ENCODE data around the gene CABLES2. TPM values are rescaled to one million over a fixed set of nuclear protein-coding genes. Genes with fewer than 3 reads are reported as not detected.

CABLES2 gene
- polyA plus RNA-seq, 1 experiment: 4.8 TPM

DNA sequence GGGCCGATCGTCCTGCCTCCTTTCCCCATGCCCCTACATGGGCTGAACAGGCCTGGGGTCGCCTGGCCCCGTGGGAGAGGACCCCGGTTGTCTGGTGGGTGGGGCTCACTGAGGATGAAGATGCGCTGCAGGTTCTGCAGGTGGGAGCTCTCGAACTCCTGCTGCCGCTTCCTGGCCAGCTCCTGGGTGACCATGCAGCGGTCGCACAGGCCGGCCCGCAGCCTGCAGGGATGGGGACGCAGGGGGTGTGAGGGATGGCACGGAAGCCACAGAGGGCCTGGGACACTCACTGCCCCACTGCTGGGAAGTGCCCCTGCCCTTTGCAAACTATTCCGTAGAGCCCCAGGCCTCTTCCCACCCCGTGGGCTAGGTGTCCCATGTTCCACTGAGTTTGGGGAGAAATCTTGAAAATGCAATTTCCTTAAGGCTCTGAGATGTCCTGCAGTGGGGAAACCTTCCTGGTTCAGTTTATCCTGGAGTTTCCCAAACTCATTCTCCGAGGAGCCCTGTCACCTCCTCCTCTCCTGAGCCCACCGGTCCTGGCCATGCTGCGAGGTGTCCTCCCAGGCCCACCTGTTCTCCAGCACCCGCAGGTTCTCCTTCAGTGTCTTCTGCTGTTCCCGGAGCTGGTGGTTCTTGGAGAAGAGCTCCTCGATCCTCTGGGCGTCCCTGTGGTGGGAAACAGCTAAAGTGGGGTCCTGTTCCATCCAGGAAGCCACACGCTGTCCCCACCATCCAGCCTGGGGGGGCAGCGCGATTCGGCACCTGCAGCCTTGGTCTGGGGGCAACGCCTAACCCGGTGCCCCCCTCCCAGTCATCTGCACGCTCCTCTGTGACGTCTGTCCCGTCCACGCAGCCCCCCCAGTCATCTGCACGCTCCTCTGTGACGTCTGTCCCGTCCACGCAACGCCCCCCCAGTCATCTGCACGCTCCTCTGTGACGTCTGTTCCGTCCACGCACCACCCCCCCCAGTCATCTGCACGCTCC, 9.9 kb upstream of the CABLES2 start:
- TF ChIP-seq, protein P1, sequence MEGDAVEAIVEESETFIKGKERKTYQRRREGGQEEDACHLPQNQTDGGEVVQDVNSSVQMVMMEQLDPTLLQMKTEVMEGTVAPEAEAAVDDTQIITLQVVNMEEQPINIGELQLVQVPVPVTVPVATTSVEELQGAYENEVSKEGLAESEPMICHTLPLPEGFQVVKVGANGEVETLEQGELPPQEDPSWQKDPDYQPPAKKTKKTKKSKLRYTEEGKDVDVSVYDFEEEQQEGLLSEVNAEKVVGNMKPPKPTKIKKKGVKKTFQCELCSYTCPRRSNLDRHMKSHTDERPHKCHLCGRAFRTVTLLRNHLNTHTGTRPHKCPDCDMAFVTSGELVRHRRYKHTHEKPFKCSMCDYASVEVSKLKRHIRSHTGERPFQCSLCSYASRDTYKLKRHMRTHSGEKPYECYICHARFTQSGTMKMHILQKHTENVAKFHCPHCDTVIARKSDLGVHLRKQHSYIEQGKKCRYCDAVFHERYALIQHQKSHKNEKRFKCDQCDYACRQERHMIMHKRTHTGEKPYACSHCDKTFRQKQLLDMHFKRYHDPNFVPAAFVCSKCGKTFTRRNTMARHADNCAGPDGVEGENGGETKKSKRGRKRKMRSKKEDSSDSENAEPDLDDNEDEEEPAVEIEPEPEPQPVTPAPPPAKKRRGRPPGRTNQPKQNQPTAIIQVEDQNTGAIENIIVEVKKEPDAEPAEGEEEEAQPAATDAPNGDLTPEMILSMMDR (IDR thresholded peaks at IDR 0.05; ENCODE audit: insufficient read depth, low read depth, low read length): no peak
- CTCF ChIA-PET: no interaction called here

DNA sequence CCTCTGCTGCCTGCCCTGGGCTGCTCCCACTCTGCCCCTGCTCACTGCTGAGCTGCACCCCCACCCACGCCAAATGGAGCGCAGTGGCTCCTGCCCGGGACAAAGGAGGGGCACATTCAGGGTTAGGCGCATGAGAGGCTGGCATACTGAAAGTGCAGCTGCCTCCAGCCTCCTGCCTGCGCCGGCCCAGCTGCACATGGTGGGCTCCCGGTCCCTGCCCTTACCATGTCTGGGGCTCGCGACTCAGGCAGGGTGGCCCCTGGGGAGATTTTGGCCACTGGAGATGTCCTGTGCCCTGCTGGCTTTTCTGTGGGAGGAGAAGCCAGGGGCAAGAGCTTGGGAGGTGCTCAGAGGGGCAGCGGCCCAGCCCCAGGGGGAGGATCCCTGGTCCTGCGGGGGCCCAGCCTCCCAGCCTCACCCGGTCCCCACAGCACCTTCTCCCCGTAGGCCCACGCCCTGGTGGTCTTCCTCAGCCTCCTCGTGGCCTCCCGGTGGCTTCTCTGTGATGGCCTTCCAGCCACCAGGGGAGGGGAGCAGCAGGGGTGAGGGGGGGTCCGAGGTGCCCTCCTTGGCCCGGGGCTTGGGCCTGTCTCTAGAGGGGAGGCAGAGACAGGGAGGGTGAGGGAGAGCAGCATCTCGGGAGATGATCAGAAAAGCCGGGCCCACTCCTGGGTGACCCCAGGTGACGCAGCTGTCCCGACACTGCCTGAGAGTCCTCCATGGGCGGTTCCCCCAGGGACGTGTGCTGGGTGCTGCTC, 8.4 kb upstream of the CABLES2 start:
- no peak overlapping the region for H3K4me3 ChIP-seq (ENCODE audit: low read depth, low read length)
- DNase-seq (ENCODE audit: low read depth): no peak
- TF ChIP-seq, protein P1 (IDR thresholded peaks at IDR 0.05; ENCODE audit: insufficient read depth, low read depth, low read length): no peak
- no peaks in the 10 kb centered on the region for H3K36me3 ChIP-seq (ENCODE audit: control insufficient read depth, insufficient read depth, low read length)
- H3K27me3 ChIP-seq (ENCODE audit: control insufficient read depth, insufficient read depth, low read length): no peaks in the 10 kb centered on the region; the same call in 1 of the 2 replicates
- ChIA-PET CTCF (no interaction called here), POLR2A (no interaction called here)

More for the DNA sequence above, 9.9 kb upstream of the CABLES2 start:
- no peak overlapping the region for H3K4me3 ChIP-seq (ENCODE audit: low read depth, low read length)
- POLR2A ChIA-PET: no interaction called here
- no peaks in the 10 kb centered on the region; the same call in 1 of the 2 replicates for H3K27me3 ChIP-seq (ENCODE audit: control insufficient read depth, insufficient read depth, low read length)
- no peak for DNase-seq (ENCODE audit: low read depth)
- no peaks in the 10 kb centered on the region for H3K36me3 ChIP-seq (ENCODE audit: control insufficient read depth, insufficient read depth, low read length)

DNA sequence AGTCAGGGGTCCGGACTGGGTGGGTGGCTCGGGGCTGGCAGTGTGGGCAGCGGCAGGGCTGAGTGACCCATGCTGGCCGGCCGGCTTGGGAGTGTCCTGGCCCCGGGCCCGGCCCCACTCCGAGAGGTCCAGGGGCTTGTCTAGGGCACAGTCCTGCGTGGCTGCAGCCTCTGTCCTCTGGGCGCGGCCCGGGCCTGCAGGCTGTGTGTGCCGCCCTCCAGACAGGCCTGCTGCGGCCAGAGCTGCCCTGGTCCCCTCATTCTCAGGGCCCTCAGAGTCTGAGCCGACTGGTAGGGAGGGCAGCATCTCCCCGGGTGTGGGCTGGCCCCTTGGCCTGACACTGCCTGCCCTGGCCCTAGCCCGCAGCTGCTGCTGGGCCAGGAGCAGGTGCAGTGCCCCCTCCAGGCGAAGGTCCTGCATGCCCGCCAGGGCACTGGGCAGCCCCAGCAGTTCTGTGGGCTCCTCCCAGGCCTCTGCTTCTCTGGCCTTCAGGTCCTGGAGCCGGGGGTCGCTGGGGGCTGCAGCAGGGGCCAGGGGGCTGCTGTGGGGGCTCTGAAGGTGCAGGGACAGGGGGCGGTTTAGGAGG, 6.9 kb upstream of the CABLES2 start:
- ChIA-PET POLR2A (no interaction called here), CTCF (no interaction called here)
- DNase-seq (ENCODE audit: low read depth): no peak
- TF ChIP-seq, protein P1 (IDR thresholded peaks at IDR 0.05; ENCODE audit: insufficient read depth, low read depth, low read length): no peak
- Histone ChIP-seq H3K27me3 (ENCODE audit: control insufficient read depth, insufficient read depth, low read length) (no peaks in the 10 kb centered on the region; the same call in 1 of the 2 replicates), H3K4me3 (ENCODE audit: low read depth, low read length) (no peak overlapping the region), H3K36me3 (ENCODE audit: control insufficient read depth, insufficient read depth, low read length) (no peaks in the 10 kb centered on the region)

DNA sequence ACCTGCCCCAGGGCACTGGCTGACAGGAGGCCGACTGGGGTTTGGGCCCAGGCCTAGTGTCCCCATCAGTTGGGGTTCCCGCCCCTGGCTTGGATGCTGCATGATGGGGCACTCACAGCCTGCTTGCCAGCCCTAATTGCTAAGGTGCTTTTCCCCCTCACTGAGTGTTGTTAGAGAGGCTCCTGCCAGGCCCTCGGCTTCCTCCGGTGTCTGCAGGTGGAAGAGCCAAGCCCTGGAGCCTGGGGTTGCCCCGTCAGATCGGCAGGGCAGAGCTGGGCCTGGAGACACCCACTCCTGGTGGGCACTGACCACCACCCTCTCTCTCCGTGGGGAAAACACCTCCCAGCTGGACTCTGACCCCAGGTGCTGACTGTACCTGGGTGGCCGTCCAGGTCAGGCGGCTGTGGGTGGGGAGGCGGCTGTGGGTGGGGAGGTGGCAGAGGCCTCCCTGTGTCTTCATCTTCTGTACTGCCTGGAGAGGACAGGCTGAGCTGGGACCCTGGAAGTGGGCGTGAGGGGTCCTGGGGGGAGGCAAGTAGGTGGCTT, 6.0 kb upstream of the CABLES2 start:
- DNase-seq (ENCODE audit: low read depth): no peak
- Histone ChIP-seq H3K4me3 (ENCODE audit: low read depth, low read length) (no peak overlapping the region), H3K27me3 (ENCODE audit: control insufficient read depth, insufficient read depth, low read length) (no peaks in the 10 kb centered on the region; the same call in 1 of the 2 replicates), H3K36me3 (ENCODE audit: control insufficient read depth, insufficient read depth, low read length) (no peaks in the 10 kb centered on the region)
- CTCF ChIA-PET: no interaction called here
- POLR2A ChIA-PET: no interaction called here
- TF ChIP-seq, protein P1 (IDR thresholded peaks at IDR 0.05; ENCODE audit: insufficient read depth, low read depth, low read length): no peak

All from BJ (cell line).